Esophagus squamous epithelium (tissue), 5 donors: ENCODE results near the gene GGT5. TPM values are rescaled to one million over a fixed set of nuclear protein-coding genes. Genes with fewer than 3 reads are reported as not detected.
A peak's percentile ranks its signal among the peaks of the same experiment; 100 is the strongest.
"Not testable (repeated sequence)": the region's sequence is repeated elsewhere in the genome, so short reads cannot be mapped to it uniquely, and the experiment has no call there.

Experiments used
- DNase-seq: peaks from one replicate; lab custom pipeline; 2025; lab: John Stamatoyannopoulos, UW
- H3K27ac ChIP-seq, 4 donors: fragments of 200-600 bp; sonication (generic); one replicate each; pipeline ENCODE4 v1.5.1; 2016 to 2019; ENCODE audit warnings: mild to moderate bottlenecking in 1 of 4
- H3K27me3 ChIP-seq, 4 donors: fragments of 200-600 bp; sonication (generic); 1 replicate in 3 of 4; 2 replicates in 1 of 4; pipeline versions ENCODE4 v1.5.1 to v1.6.0; 2017 to 2021; ENCODE audit warnings: antibody characterized with exemption in 1 of 4
- H3K36me3 ChIP-seq, 3 donors: fragments of 200-600 bp; sonication (generic); one replicate each; pipeline ENCODE4 v1.5.1; 2016 to 2019
- H3K4me1 ChIP-seq, 3 donors: fragments of 200-600 bp; sonication (generic); one replicate each; pipeline ENCODE4 v1.5.1; 2017 to 2019
- H3K4me3 ChIP-seq, 4 donors: fragments of 200-600 bp; sonication (generic); 1 replicate in 3 of 4; 2 replicates in 1 of 4; pipeline ENCODE4 v1.5.1; 2016 to 2019; ENCODE audit warnings: mild to moderate bottlenecking in 2 of 4, moderate library complexity in 1 of 4
- H3K9me3 ChIP-seq, 3 donors: fragments of 200-600 bp; sonication (generic); one replicate each; pipeline ENCODE4 v1.5.1; 2016 to 2019
- POLR2A ChIP-seq, 4 donors: fragments of 450-650 bp; IDR thresholded peaks; one replicate each; pipeline ENCODE4 v1.6.1; 2017; ENCODE audit warnings: antibody characterized with exemption in 4 of 4, mild to moderate bottlenecking in 4 of 4, moderate library complexity in 3 of 4
- WGBS, 2 donors: methylation state at CpG; one replicate each; pipeline ENCODE4 v1.1.5; 2018; 5-methylcytosine and 5-hydroxymethylcytosine counted together
- intact Hi-C: fragments of 100-400 bp; cut with DNase I; formaldehyde crosslinking; loops from one replicate; pipeline ENCODE4 v1.15.0; 2022
- total RNA-seq, 4 donors: library from RNA; depleted of rRNA; stranded (reverse); fragments of >200 nt; gene quantifications; one replicate each; pipeline ENCODE4 v1.1.0, GENCODE V29; 2016
- TF ChIP-seq, protein P1 (sequence below), 6 experiments: fragments of 450-650 bp in 4 of 6; fragments of 200-600 bp in 2 of 6; sonication (generic) in 2 of 6; IDR thresholded peaks; one replicate each; pipeline ENCODE4 v1.5.1; 2016 to 2019; ENCODE audit warnings: antibody characterized with exemption in 6 of 6, mild to moderate bottlenecking in 4 of 6, moderate library complexity in 4 of 6
- donor health status: DM: yes; HTN: yes; CAD: no.

Gene GGT5
- total RNA-seq, 4 donors from 2014 or later = 2.6 to 26.5 (median 7.1) TPM

- intact Hi-C loops = no loop called here
- Histone ChIP-seq H3K9me3 (no peaks in the 10 kb centered on the region), H3K36me3 (no peaks in the 10 kb centered on the region), H3K4me3 (no peak overlapping the region), H3K27ac (peak overlapping the region; percentile 33 to 79 (median 64)), H3K4me1 (peaks cover 9 to 88% (median 27%) of the 10 kb centered on the region in 3 donors), H3K27me3 (no peaks in the 10 kb centered on the region)
- WGBS, 2 donors = 22 to 29% methylated on average over 4 of the region's 4 CpGs
- TF ChIP-seq POLR2A (IDR thresholded peaks at IDR 0.05) = no peak
- TF ChIP-seq, protein P1, sequence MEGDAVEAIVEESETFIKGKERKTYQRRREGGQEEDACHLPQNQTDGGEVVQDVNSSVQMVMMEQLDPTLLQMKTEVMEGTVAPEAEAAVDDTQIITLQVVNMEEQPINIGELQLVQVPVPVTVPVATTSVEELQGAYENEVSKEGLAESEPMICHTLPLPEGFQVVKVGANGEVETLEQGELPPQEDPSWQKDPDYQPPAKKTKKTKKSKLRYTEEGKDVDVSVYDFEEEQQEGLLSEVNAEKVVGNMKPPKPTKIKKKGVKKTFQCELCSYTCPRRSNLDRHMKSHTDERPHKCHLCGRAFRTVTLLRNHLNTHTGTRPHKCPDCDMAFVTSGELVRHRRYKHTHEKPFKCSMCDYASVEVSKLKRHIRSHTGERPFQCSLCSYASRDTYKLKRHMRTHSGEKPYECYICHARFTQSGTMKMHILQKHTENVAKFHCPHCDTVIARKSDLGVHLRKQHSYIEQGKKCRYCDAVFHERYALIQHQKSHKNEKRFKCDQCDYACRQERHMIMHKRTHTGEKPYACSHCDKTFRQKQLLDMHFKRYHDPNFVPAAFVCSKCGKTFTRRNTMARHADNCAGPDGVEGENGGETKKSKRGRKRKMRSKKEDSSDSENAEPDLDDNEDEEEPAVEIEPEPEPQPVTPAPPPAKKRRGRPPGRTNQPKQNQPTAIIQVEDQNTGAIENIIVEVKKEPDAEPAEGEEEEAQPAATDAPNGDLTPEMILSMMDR (IDR thresholded peaks at IDR 0.05) = no peak
- DNase-seq = no peak
Measured at GRCh38 chr22:24289114-24289513, 44.2 kb upstream of the GGT5 start.

GRCh38 chr22:24287801-24288200 lies 42.9 kb upstream of the GGT5 start:
- H3K4me3 ChIP-seq, H3K9me3 ChIP-seq, H3K36me3 ChIP-seq, H3K27me3 ChIP-seq, DNase-seq, intact Hi-C loops: not testable (repeated sequence)
- Histone ChIP-seq H3K4me1 (peaks cover 9 to 87% (median 27%) of the 10 kb centered on the region in 3 donors), H3K27ac (peak overlapping the region in 2 of 4 donors; percentile 56 to 79)
- WGBS, 2 donors = 74 to 89% methylated on average over 5 to 6 of the region's 6 CpGs

DNA sequence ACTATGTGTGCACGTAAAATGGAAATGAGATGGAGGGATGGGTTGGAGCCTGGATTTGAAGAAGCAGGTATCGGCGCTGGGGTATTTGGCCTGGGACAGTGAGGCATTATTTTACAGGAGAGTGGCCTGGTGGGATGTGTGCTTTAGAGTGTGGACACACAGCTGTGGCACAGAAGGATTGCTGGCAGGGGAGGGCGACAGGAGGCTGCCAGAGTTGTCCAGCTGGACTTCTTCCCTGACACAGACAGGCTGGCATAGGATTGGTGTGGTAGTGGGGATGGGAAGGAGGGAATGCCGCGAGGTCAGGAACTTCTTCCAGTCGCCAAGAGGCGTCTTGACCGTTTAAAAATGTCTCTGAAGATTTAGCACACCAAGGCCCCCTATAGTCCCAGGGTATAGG lies 42.3 kb upstream of the GGT5 start:
- H3K4me3 ChIP-seq, intact Hi-C loops, H3K27me3 ChIP-seq, H3K9me3 ChIP-seq, H3K36me3 ChIP-seq, DNase-seq: not testable (repeated sequence)
- peak overlapping the region in 2 of 4 donors; percentile 56 to 79 for H3K27ac ChIP-seq
- H3K4me1 ChIP-seq = peaks cover 9 to 89% (median 27%) of the 10 kb centered on the region in 3 donors
- WGBS, 2 donors = 90 to 93% methylated on average over 3 of the region's 9 CpGs

GRCh38 chr22:24285245-24285644 lies 40.4 kb upstream of the GGT5 start:
- H3K9me3 ChIP-seq = no peaks in the 10 kb centered on the region
- intact Hi-C loops = no loop called here
- no peaks in the 10 kb centered on the region for H3K27me3 ChIP-seq
- WGBS, 2 donors = 57 to 59% methylated on average over 4 of the region's 4 CpGs
- DNase-seq = no peak
- no peak overlapping the region for H3K4me3 ChIP-seq
- TF ChIP-seq, protein P1 (IDR thresholded peaks at IDR 0.05) = no peak
- TF ChIP-seq POLR2A (IDR thresholded peaks at IDR 0.05) = no peak
- H3K36me3 ChIP-seq = no peaks in the 10 kb centered on the region
- H3K27ac ChIP-seq = peak overlapping the region in 2 of 4 donors; percentile 21 to 41
- H3K4me1 ChIP-seq = peaks cover 6 to 87% (median 19%) of the 10 kb centered on the region in 3 donors

DNA sequence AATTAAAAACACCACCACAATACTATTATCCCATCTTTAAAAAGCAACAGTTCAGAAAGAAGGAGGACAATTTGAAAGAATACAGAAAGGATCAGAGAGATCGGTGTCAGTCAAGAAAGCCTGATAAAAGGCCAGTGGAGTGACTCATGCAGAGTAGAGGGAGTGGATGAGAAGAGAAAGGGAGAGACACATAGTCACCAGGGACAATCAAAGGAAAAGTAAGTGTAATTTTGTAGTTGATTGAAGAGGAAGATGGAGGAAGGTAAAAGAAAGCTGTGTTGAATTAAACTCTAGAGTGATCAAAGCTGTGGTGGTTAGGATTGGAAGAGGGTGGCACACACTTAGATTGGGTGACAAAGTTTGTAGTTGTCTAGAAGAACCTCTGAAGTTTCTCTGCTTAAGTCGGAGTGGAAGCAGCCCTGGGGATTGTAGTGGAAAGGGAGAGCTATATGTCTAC lies 39.9 kb upstream of the GGT5 start:
- no peaks in the 10 kb centered on the region for H3K36me3 ChIP-seq
- peak overlapping the region in 2 of 4 donors; percentile 21 to 41 for H3K27ac ChIP-seq
- H3K4me1 ChIP-seq = peaks cover 5 to 85% (median 16%) of the 10 kb centered on the region in 3 donors
- no peaks in the 10 kb centered on the region for H3K27me3 ChIP-seq
- 60% methylated on average over 2 of the region's 2 CpGs for WGBS, 2 donors
- no peak overlapping the region for H3K4me3 ChIP-seq
- no peaks in the 10 kb centered on the region for H3K9me3 ChIP-seq
- TF ChIP-seq, protein P1 (IDR thresholded peaks at IDR 0.05) = no peak
- no peak for TF ChIP-seq POLR2A (IDR thresholded peaks at IDR 0.05)
- DNase-seq = no peak
- intact Hi-C loops = no loop called here

GRCh38 chr22:24282401-24282800 lies 37.5 kb upstream of the GGT5 start:
- no peak for DNase-seq
- peak overlapping the region in 2 of 4 donors; percentile 34 to 61 for H3K27ac ChIP-seq
- no peak overlapping the region for H3K4me3 ChIP-seq
- intact Hi-C loops = no loop called here
- 31 to 39% methylated on average over 2 of the region's 2 CpGs for WGBS, 2 donors
- H3K27me3 ChIP-seq = no peaks in the 10 kb centered on the region
- H3K4me1 ChIP-seq = peaks cover 12 to 74% (median 20%) of the 10 kb centered on the region in 3 donors
- TF ChIP-seq, protein P1 (IDR thresholded peaks at IDR 0.05) = no peak
- TF ChIP-seq POLR2A (IDR thresholded peaks at IDR 0.05) = no peak
- no peaks in the 10 kb centered on the region for H3K36me3 ChIP-seq
- no peaks in the 10 kb centered on the region for H3K9me3 ChIP-seq

DNA sequence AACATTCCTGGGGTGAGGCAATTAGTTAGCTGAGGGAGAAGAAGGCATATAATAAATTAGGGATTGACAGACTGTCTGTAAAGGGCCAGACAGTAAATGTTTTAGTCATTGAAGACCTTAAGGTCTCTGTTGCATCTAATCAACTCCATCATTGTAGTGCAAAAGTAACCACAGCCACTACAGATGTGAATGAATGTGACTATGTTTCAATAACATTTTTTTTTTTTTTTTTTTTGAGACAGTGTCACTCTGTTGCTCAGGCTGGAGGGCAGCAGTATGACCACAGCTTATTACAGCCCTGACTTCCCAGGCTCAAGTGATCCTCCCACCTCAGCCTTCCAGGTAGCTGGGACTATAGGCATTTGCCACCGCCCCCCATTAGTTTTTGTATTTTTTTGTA lies 35.5 kb upstream of the GGT5 start:
- H3K27me3 ChIP-seq, DNase-seq, H3K36me3 ChIP-seq, H3K4me3 ChIP-seq, H3K9me3 ChIP-seq, intact Hi-C loops: not testable (repeated sequence)
- WGBS, 2 donors = 71 to 83% methylated on average over 1 of the region's 1 CpG
- Histone ChIP-seq H3K4me1 (peaks cover 12 to 63% (median 16%) of the 10 kb centered on the region in 3 donors), H3K27ac (peak overlapping the region in 2 of 4 donors; percentile 13 to 26)
